Hepatocyte (in vitro differentiated cells): ENCODE data around the gene ZFPM1. TPM values are rescaled to one million over a fixed set of nuclear protein-coding genes. Genes with fewer than 3 reads are reported as not detected.

Experiments
- DNase-seq: peaks from one replicate; pipeline ENCODE4 v3.0.0-alpha.2; 2016; ENCODE audit warnings: low spot score
- H2AFZ ChIP-seq: fragments of 200-600 bp; sonication (generic); 2 replicates; pipeline ENCODE4 v1.6.0; 2016; ENCODE audit warnings: antibody characterized with exemption, mild to moderate bottlenecking
- H3K27ac ChIP-seq: fragments of 200-600 bp; sonication (generic); 2 replicates; pipeline ENCODE4 v1.5.1; 2016; ENCODE audit warnings: mild to moderate bottlenecking
- H3K27me3 ChIP-seq: fragments of 200-600 bp; sonication (generic); 2 replicates; pipeline ENCODE4 v1.6.1; 2016
- H3K36me3 ChIP-seq: fragments of 200-600 bp; sonication (generic); replicated peaks from 2 replicates; pipeline ENCODE4 v1.5.1; 2016; ENCODE audit warnings: low read depth; ENCODE audit not compliant: insufficient read depth
- H3K4me1 ChIP-seq: fragments of 200-600 bp; sonication (generic); 2 replicates; pipeline ENCODE4 v1.5.1; 2016; ENCODE audit warnings: mild to moderate bottlenecking, moderate library complexity; ENCODE audit not compliant: insufficient read depth
- H3K4me2 ChIP-seq: fragments of 200-600 bp; sonication (generic); 2 replicates; pipeline ENCODE4 v1.6.0; 2016
- H3K4me3 ChIP-seq: fragments of 200-600 bp; sonication (generic); 2 replicates; pipeline ENCODE4 v1.5.1; 2016; ENCODE audit warnings: mild to moderate bottlenecking
- H3K79me2 ChIP-seq: fragments of 200-600 bp; sonication (generic); 2 replicates; pipeline ENCODE4 v1.6.0; 2017; ENCODE audit warnings: mild to moderate bottlenecking
- H3K9me2 ChIP-seq: fragments of 200-600 bp; sonication (generic); replicated peaks from 2 replicates; pipeline ENCODE4 v1.6.0; 2017; ENCODE audit warnings: mild to moderate bottlenecking; ENCODE audit not compliant: insufficient read depth
- H3K9me3 ChIP-seq: fragments of 200-600 bp; sonication (generic); 2 replicates; pipeline ENCODE4 v1.5.1; 2016; ENCODE audit warnings: low read depth, mild to moderate bottlenecking
- H4K20me1 ChIP-seq: fragments of 200-600 bp; sonication (generic); 2 replicates; pipeline ENCODE4 v1.6.0; 2016; ENCODE audit warnings: mild to moderate bottlenecking; ENCODE audit not compliant: insufficient read depth, poor library complexity, severe bottlenecking
- EZH2 ChIP-seq: fragments of 200-600 bp; sonication (generic); IDR thresholded peaks from 2 replicates; pipeline ENCODE4 v1.6.1; 2016; ENCODE audit warnings: antibody characterized with exemption, mild to moderate bottlenecking, borderline replicate concordance
- EZH2phosphoT487 ChIP-seq: fragments of 200-600 bp; sonication (generic); IDR thresholded peaks from one replicate; pipeline ENCODE4 v1.6.1; 2018; ENCODE audit warnings: antibody characterized with exemption, mild to moderate bottlenecking, low read depth, moderate library complexity; ENCODE audit not compliant: unreplicated experiment, severe bottlenecking
- WGBS: methylation state at CpG from one replicate; pipeline ENCODE4 v1.1.6; 2016; ENCODE audit warnings: low lambda C conversion rate; ENCODE audit errors: missing lambda C conversion rate; 5-methylcytosine and 5-hydroxymethylcytosine counted together
- polyA plus RNA-seq: library from polyadenylated mRNA; unstranded; fragments of >200 nt; fragmentation: Nextera tagmentation; extraction: Ambion mirVana; gene quantifications from 2 replicates; pipeline ENCODE4 v1.2.1, GENCODE V29; 2016
- total RNA-seq: library from RNA; depleted of rRNA; stranded (reverse); fragments of >200 nt; gene quantifications from 2 replicates; pipeline ENCODE4 v1.2.3, GENCODE V29; 2014
- TF ChIP-seq, protein P1 (sequence below): fragments of 200-600 bp; sonication (generic); IDR thresholded peaks from 2 replicates; pipeline ENCODE4 v1.5.1; 2016; ENCODE audit warnings: antibody characterized with exemption, mild to moderate bottlenecking; ENCODE audit not compliant: poor library complexity

The ZFPM1 gene
- total and polyA plus RNA-seq, 2 experiments from 2014 or later: 4.1 to 11.9 TPM

DNA sequence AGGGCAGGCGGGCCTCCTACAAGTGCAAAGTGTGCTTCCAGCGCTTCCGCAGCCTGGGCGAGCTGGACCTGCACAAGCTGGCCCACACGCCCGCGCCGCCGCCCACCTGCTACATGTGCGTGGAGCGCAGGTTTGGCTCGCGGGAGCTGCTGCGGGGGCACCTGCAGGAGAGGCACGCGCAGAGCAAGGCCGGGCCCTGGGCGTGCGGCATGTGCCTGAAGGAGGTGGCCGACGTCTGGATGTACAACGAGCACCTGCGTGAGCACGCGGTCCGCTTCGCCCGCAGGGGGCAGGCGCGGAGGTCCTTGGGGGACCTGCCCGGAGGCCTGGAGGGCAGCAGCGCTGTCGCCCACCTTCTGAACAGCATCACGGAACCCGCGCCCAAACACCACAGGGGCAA, 16.3 kb upstream of the ZFPM1 start:
- no peaks in the 10 kb centered on the region for H3K27me3 ChIP-seq
- 94% methylated on average over 24 of the region's 36 CpGs for WGBS
- H4K20me1 ChIP-seq: no peaks in the 10 kb centered on the region
- TF ChIP-seq EZH2phosphoT487: no peak
- TF ChIP-seq, protein P1, sequence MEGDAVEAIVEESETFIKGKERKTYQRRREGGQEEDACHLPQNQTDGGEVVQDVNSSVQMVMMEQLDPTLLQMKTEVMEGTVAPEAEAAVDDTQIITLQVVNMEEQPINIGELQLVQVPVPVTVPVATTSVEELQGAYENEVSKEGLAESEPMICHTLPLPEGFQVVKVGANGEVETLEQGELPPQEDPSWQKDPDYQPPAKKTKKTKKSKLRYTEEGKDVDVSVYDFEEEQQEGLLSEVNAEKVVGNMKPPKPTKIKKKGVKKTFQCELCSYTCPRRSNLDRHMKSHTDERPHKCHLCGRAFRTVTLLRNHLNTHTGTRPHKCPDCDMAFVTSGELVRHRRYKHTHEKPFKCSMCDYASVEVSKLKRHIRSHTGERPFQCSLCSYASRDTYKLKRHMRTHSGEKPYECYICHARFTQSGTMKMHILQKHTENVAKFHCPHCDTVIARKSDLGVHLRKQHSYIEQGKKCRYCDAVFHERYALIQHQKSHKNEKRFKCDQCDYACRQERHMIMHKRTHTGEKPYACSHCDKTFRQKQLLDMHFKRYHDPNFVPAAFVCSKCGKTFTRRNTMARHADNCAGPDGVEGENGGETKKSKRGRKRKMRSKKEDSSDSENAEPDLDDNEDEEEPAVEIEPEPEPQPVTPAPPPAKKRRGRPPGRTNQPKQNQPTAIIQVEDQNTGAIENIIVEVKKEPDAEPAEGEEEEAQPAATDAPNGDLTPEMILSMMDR: no peak
- no peak for TF ChIP-seq EZH2
- no peak overlapping the region for H3K27ac ChIP-seq
- no peak overlapping the region for H3K4me3 ChIP-seq
- no peaks in the 10 kb centered on the region for H3K79me2 ChIP-seq
- H3K36me3 ChIP-seq: no peaks in the 10 kb centered on the region
- no peaks in the 10 kb centered on the region for H3K9me2 ChIP-seq
- no peak overlapping the region for H2AFZ ChIP-seq
- DNase-seq: no peak
- H3K4me2 ChIP-seq: no peak overlapping the region
- H3K9me3 ChIP-seq: no peaks in the 10 kb centered on the region
- H3K4me1 ChIP-seq: no peaks in the 10 kb centered on the region

DNA sequence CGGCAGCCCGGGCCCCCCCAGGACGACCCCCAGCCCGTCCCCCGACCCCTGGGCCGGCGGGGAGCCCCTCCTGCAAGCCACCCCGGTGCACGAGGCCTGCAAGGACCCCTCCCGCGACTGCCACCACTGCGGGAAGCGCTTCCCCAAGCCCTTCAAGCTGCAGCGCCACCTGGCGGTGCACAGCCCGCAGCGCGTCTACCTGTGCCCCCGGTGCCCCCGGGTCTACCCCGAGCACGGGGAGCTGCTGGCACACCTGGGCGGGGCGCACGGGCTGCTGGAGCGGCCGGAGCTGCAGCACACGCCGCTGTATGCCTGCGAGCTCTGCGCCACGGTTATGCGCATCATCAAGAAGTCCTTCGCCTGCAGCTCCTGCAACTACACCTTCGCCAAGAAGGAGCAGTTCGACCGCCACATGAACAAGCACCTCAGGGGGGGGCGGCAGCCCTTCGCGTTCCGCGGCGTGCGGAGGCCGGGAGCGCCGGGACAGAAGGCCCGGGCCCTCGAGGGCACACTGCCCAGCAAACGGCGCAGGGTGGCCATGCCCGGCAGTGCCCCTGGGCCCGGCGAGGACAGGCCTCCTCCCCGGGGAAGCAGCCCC, 15.6 kb upstream of the ZFPM1 start:
- Histone ChIP-seq H4K20me1 (no peaks in the 10 kb centered on the region), H3K27me3 (no peaks in the 10 kb centered on the region), H3K27ac (no peak overlapping the region), H3K4me2 (peak overlapping the region; percentile 59), H3K36me3 (no peaks in the 10 kb centered on the region), H3K79me2 (no peaks in the 10 kb centered on the region), H3K9me3 (no peaks in the 10 kb centered on the region), H3K4me1 (no peaks in the 10 kb centered on the region), H2AFZ (no peak overlapping the region), H3K4me3 (no peak overlapping the region), H3K9me2 (no peaks in the 10 kb centered on the region)
- DNase-seq: peak; percentile 79
- no peak for TF ChIP-seq EZH2phosphoT487
- TF ChIP-seq EZH2: no peak
- TF ChIP-seq, protein P1: peak; percentile 97
- 43% methylated on average over 45 of the region's 55 CpGs for WGBS

DNA sequence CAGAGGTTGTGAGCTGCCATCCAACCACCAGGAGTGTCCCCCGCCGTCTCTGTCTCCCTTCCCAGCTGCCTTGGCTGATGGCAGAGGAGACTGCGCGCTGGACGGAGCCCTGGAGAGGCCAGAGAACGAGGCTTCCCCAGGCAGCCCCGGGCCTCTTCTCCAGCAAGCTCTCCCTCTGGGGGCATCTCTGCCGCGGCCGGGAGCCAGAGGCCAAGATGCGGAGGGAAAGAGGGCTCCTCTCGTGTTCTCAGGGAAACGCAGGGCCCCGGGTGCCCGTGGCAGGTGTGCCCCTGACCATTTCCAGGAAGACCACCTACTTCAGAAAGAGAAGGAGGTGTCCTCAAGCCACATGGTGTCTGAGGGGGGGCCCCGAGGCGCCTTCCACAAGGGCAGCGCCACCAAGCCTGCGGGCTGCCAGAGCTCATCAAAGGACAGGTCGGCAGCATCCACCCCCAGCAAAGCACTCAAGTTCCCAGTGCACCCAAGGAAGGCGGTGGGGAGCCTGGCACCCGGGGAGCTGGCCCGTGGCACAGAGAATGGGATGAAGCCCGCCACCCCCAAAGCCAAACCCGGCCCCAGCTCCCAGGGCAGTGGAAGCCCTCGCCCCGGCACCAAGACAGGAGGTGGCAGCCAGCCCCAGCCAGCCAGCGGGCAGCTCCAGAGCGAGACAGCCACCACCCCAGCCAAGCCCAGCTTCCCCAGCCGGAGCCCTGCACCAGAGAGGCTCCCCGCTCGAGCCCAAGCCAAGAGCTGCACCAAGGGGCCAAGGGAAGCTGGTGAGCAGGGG, 14.8 kb upstream of the ZFPM1 start:
- no peak overlapping the region for H3K4me2 ChIP-seq
- no peak overlapping the region for H2AFZ ChIP-seq
- no peak overlapping the region for H3K27ac ChIP-seq
- no peak for TF ChIP-seq EZH2phosphoT487
- TF ChIP-seq EZH2: no peak
- TF ChIP-seq, protein P1: no peak
- H3K9me2 ChIP-seq: no peaks in the 10 kb centered on the region
- H3K79me2 ChIP-seq: no peaks in the 10 kb centered on the region
- H4K20me1 ChIP-seq: no peaks in the 10 kb centered on the region
- no peaks in the 10 kb centered on the region for H3K27me3 ChIP-seq
- WGBS: 94% methylated on average over 29 of the region's 32 CpGs
- no peak overlapping the region for H3K4me3 ChIP-seq
- no peaks in the 10 kb centered on the region for H3K36me3 ChIP-seq
- H3K9me3 ChIP-seq: no peaks in the 10 kb centered on the region
- no peak for DNase-seq
- no peaks in the 10 kb centered on the region for H3K4me1 ChIP-seq
